MV-4-11 (cell line): ENCODE measurements around the gene SMIM45.

Experiments used
- DNase-seq: peaks from one replicate; lab custom pipeline; 2025; lab: John Stamatoyannopoulos, UW

Gene SMIM45

GRCh38 chr22:42001121-42001520, 49.2 kb downstream of the SMIM45 start:
- DNase-seq: no peak

GRCh38 chr22:42001706-42002105, 49.8 kb downstream of the SMIM45 start:
- DNase-seq: no peak

DNA sequence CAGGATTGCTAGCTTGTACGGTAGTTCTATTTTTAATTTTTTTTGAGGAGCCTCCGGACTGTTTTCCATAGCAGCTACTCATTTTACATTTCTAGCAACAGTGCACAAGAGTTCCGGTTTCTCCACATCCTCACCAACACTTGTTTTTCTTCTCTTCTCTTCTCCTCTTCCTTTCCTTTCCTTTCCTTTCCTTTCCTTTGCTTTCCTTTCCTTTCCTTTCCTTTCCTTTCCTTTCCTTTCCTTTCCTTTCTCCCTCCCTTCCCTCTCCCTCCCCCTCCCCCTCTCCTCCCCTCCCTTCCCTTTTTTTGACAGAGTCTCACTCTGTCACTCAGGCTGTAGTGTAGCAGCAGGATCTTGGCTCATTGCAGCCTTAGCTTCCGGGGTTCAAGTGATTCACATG, 56.0 kb downstream of the SMIM45 start:
- no peak for DNase-seq
